DOHH2 (cell line): ENCODE data around the gene LPCAT2.

Source experiments
- H3F3A ChIP-seq: fragments of 200-600 bp; sonication (generic), shearing (Covaris generic); 2 replicates; pipeline ENCODE4 v1.6.0; 2016; ENCODE audit warnings: antibody characterized with exemption, mild to moderate bottlenecking; ENCODE audit not compliant: control insufficient read depth, insufficient read depth
- H3K27ac ChIP-seq: fragments of 200-600 bp; sonication (generic); 2 replicates; pipeline ENCODE4 v1.5.1; 2014; ENCODE audit warnings: low read depth, mild to moderate bottlenecking, low read length, moderate library complexity
- H3K27me3 ChIP-seq: fragments of 200-600 bp; sonication (generic); 2 replicates; pipeline ENCODE4 v1.6.1; 2014; ENCODE audit warnings: mild to moderate bottlenecking, low read length, mixed read lengths; ENCODE audit not compliant: control insufficient read depth
- H3K36me3 ChIP-seq: fragments of 200-600 bp; sonication (generic); 2 replicates; pipeline ENCODE4 v1.6.1; 2014; ENCODE audit warnings: mild to moderate bottlenecking, low read length, moderate library complexity, mixed read lengths; ENCODE audit not compliant: control insufficient read depth
- H3K4me1 ChIP-seq: fragments of 200-600 bp; sonication (generic); 2 replicates; pipeline ENCODE4 v1.6.1; 2014; ENCODE audit warnings: mild to moderate bottlenecking, low read length, mixed read lengths; ENCODE audit not compliant: control insufficient read depth
- H3K4me2 ChIP-seq: fragments of 200-600 bp; sonication (generic); 2 replicates; pipeline ENCODE4 v1.6.0; 2014; ENCODE audit warnings: mild to moderate bottlenecking, low read length, moderate library complexity
- H3K4me3 ChIP-seq: fragments of 200-600 bp; sonication (generic); 2 replicates; pipeline ENCODE4 v1.5.1; 2014; ENCODE audit warnings: mild to moderate bottlenecking, low read length, mixed read lengths
- H3K79me2 ChIP-seq: fragments of 200-600 bp; sonication (generic); 2 replicates; pipeline ENCODE4 v1.6.1; 2014; ENCODE audit warnings: mild to moderate bottlenecking, low read length, mixed read lengths; ENCODE audit not compliant: control insufficient read depth
- H3K9me2 ChIP-seq: fragments of 200-600 bp; sonication (generic); replicated peaks from 2 replicates; pipeline ENCODE4 v1.6.1; 2014; ENCODE audit warnings: mild to moderate bottlenecking, low read length, mixed read lengths; ENCODE audit not compliant: control insufficient read depth
- H3K9me3 ChIP-seq: fragments of 200-600 bp; sonication (generic); 2 replicates; pipeline ENCODE4 v1.6.1; 2014; ENCODE audit warnings: antibody characterized with exemption, low read length, mixed read lengths; ENCODE audit not compliant: control insufficient read depth, insufficient read depth
- H4K20me1 ChIP-seq: fragments of 200-600 bp; sonication (generic); 2 replicates; pipeline ENCODE4 v1.6.0; 2014; ENCODE audit warnings: low read depth, mild to moderate bottlenecking, antibody characterized with exemption, low read length, moderate library complexity; ENCODE audit not compliant: control insufficient read depth, insufficient read depth
- EZH2phosphoT487 ChIP-seq: fragments of 200-600 bp; sonication (generic); IDR thresholded peaks from 2 replicates; pipeline ENCODE4 v1.6.1; 2017; ENCODE audit warnings: borderline replicate concordance, mild to moderate bottlenecking, antibody characterized with exemption, low read length, moderate library complexity, mixed read lengths
- TF ChIP-seq, protein P1 (sequence below): fragments of 200-600 bp; sonication (generic); IDR thresholded peaks from one replicate; pipeline ENCODE4 v1.5.1; 2014; ENCODE audit warnings: antibody characterized with exemption, mild to moderate bottlenecking, low read depth, low read length; ENCODE audit not compliant: poor library complexity, severe bottlenecking

The LPCAT2 gene

DNA sequence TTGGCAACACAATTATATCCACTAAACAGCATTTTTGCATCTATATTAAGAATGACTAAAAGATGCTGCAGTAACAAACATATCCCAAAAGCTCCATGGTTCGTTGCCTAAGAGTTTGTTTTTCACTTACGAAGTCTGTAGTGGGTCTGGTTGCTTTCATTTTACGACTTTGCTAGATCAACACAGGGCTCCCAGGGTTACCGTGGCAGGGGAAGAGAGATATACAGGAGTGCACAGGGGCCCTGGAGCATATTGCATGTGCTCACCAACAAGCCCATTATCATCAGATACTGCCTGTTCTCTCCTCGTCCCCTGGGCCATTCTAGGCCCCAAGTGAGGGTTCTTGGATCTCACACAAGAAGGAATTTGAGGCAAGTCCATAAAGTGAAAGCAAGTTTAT is 33.0 kb upstream of the LPCAT2 start:
- no peaks in the 10 kb centered on the region for H3K4me1 ChIP-seq

DNA sequence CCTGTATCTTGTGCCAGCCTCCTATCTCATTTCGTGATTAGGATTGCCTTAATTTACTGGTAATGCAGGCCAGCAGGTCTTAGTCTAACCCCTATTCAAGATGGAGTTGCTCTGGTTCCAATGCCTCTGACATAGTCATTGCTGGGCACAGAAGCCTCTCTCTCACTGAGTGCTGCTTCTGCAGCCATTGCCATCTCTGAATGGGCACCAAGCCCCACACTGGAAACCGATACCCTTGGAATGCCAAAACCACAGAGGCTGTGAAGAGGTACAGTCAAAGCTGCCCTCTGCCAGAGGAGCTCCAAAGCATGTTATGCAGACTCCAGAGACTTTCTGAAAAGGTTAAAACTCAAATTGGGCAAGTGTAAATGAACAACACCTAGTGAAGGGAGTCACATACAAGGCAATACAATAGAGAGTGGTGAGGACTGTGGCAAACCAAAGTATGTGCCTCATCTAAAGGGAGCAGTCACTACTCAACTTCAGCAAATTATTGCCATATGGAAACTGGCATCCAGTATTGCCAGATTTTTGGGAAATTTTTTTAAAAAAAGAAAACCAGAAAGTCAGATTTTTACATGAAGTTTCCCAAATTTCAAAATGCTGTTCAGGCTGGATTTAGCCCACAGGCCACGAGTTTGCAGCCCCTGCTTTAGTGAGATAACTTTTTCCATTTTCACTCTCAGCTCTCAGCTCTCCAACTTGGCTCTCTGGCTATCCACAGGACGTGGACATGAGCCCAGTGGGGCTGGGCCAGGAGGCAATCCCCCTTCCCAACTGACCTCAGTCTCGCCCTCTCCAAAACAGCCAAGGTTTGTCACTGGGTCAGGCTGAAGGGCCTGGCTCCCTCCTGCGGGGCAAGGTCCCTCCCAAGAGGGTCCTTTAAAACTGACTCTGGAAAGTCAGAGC is 32.0 kb upstream of the LPCAT2 start:
- TF ChIP-seq EZH2phosphoT487: no peak
- TF ChIP-seq, protein P1, sequence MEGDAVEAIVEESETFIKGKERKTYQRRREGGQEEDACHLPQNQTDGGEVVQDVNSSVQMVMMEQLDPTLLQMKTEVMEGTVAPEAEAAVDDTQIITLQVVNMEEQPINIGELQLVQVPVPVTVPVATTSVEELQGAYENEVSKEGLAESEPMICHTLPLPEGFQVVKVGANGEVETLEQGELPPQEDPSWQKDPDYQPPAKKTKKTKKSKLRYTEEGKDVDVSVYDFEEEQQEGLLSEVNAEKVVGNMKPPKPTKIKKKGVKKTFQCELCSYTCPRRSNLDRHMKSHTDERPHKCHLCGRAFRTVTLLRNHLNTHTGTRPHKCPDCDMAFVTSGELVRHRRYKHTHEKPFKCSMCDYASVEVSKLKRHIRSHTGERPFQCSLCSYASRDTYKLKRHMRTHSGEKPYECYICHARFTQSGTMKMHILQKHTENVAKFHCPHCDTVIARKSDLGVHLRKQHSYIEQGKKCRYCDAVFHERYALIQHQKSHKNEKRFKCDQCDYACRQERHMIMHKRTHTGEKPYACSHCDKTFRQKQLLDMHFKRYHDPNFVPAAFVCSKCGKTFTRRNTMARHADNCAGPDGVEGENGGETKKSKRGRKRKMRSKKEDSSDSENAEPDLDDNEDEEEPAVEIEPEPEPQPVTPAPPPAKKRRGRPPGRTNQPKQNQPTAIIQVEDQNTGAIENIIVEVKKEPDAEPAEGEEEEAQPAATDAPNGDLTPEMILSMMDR: no peak
- Histone ChIP-seq H3K27me3 (no peaks in the 10 kb centered on the region), H3K4me3 (no peak overlapping the region), H3K4me2 (no peak overlapping the region), H3K4me1 (no peaks in the 10 kb centered on the region), H3K79me2 (no peaks in the 10 kb centered on the region), H3F3A (no peaks in the 10 kb centered on the region), H3K9me3 (no peaks in the 10 kb centered on the region), H3K9me2 (no peaks in the 10 kb centered on the region), H3K27ac (no peak overlapping the region), H4K20me1 (no peaks in the 10 kb centered on the region), H3K36me3 (no peaks in the 10 kb centered on the region)

More for the DNA sequence above, 33.0 kb upstream of the LPCAT2 start:
- Histone ChIP-seq H3K27ac (no peak overlapping the region), H3K9me3 (no peaks in the 10 kb centered on the region), H3K4me3 (no peak overlapping the region), H3K79me2 (no peaks in the 10 kb centered on the region), H4K20me1 (no peaks in the 10 kb centered on the region), H3K27me3 (no peaks in the 10 kb centered on the region), H3K36me3 (no peaks in the 10 kb centered on the region), H3K4me2 (no peak overlapping the region), H3F3A (no peaks in the 10 kb centered on the region), H3K9me2 (no peaks in the 10 kb centered on the region)
- TF ChIP-seq EZH2phosphoT487: no peak
- TF ChIP-seq, protein P1: no peak

DNA sequence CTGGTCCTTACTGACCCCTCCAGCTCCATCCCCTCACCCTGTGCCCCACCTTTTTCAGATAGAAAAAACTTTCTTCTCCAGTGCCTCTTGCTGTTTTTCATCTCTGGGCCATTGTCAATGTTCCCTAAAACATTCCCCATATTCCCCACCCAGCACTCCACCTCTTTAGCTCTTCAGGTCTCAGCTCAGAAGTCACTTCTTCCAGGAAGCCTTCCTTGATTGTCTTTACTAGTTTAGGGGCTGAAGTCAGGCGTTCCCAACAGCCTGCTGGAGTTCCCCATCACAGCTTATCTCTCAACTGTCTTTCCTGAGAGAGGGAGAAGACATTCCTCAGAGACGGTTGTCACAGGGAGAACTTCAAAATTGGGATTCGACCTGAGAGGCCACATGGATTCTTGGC is 31.1 kb upstream of the LPCAT2 start:
- Histone ChIP-seq H3K27me3 (no peaks in the 10 kb centered on the region), H3K79me2 (no peaks in the 10 kb centered on the region), H3K4me2 (no peak overlapping the region), H4K20me1 (no peaks in the 10 kb centered on the region), H3K9me3 (no peaks in the 10 kb centered on the region), H3K9me2 (no peaks in the 10 kb centered on the region), H3K27ac (no peak overlapping the region), H3F3A (no peaks in the 10 kb centered on the region), H3K36me3 (no peaks in the 10 kb centered on the region), H3K4me3 (no peak overlapping the region), H3K4me1 (no peaks in the 10 kb centered on the region)
- TF ChIP-seq EZH2phosphoT487: no peak
- TF ChIP-seq, protein P1: no peak
